Adrenal gland (tissue), 5 donors: ENCODE data around the gene ASTN2.

Experiments
- CTCF ChIP-seq, 6 experiments: fragments of 450-650 bp in 4 of 6; fragments of 200-600 bp in 2 of 6; sonication (generic) in 1 of 6; IDR thresholded peaks; 1 replicate in 5 of 6; 2 replicates in 1 of 6; pipeline versions ENCODE4 v1.5.1 to v1.8.0; 2016 to 2021; ENCODE audit warnings: antibody characterized with exemption in 6 of 6, mild to moderate bottlenecking in 2 of 6, moderate library complexity in 1 of 6
- POLR2A ChIP-seq, 2 donors: fragments of 450-650 bp; IDR thresholded peaks; one replicate each; pipeline ENCODE4 v1.6.1; 2017; ENCODE audit warnings: antibody characterized with exemption in 2 of 2, mild to moderate bottlenecking in 2 of 2, moderate library complexity in 1 of 2
- donor health status: DM: no; HTN: no; CAD: no.

- TF ChIP-seq CTCF (IDR thresholded peaks at IDR 0.05) (no peak), POLR2A (IDR thresholded peaks at IDR 0.05) (no peak)
Measured at GRCh38 chr9:117363006-117363405, 51.9 kb downstream of the ASTN2 start.
